Gastroesophageal sphincter (tissue), 4 donors: ENCODE data around the gene POLR3G. TPM values are rescaled to one million over a fixed set of nuclear protein-coding genes. Genes with fewer than 3 reads are reported as not detected.

Experiments
- ATAC-seq: fragments of 150-250 bp; one replicate; pipeline ENCODE4 v1.9.1; 2016; ENCODE audit warnings: mild to moderate bottlenecking, moderate library complexity
- H3K27ac ChIP-seq, 4 donors: fragments of 200-600 bp; sonication (generic) in 3 of 4; 1 replicate in 3 of 4; 2 replicates in 1 of 4; pipeline ENCODE4 v1.5.1; 2016 to 2019
- H3K27me3 ChIP-seq: fragments of 200-600 bp; sonication (generic); one replicate; pipeline ENCODE4 v1.5.1; 2019
- H3K36me3 ChIP-seq, 2 donors: fragments of 200-600 bp; sonication (generic); one replicate each; pipeline ENCODE4 v1.5.1; 2019; ENCODE audit warnings: control low read depth in 1 of 2
- H3K4me1 ChIP-seq, 3 donors: fragments of 200-600 bp; sonication (generic); 1 replicate in 2 of 3; 2 replicates in 1 of 3; pipeline ENCODE4 v1.5.1; 2016 to 2019; ENCODE audit warnings: control low read depth in 2 of 3
- H3K4me3 ChIP-seq, 2 donors: fragments of 200-600 bp; sonication (generic); one replicate each; pipeline ENCODE4 v1.5.1; 2019; ENCODE audit warnings: mild to moderate bottlenecking in 1 of 2, moderate library complexity in 1 of 2
- H3K9me3 ChIP-seq, 3 donors: fragments of 200-600 bp; sonication (generic); one replicate each; pipeline ENCODE4 v1.5.1; 2017 to 2019; ENCODE audit warnings: control low read depth in 2 of 3
- CTCF ChIP-seq, 4 experiments: fragments of 200-600 bp in 2 of 4; fragments of 450-650 bp in 2 of 4; sonication (generic) in 1 of 4; IDR thresholded peaks; one replicate each; pipeline ENCODE4 v1.5.1; 2017 to 2019; ENCODE audit warnings: antibody characterized with exemption in 4 of 4, mild to moderate bottlenecking in 2 of 4, moderate library complexity in 2 of 4
- EP300 ChIP-seq: sonication (generic); formaldehyde crosslinking; IDR thresholded peaks from one replicate; pipeline ENCODE4 v1.6.1; 2017; ENCODE audit warnings: antibody characterized with exemption, mild to moderate bottlenecking
- POLR2A ChIP-seq, 2 donors: fragments of 450-650 bp; IDR thresholded peaks; one replicate each; pipeline ENCODE4 v1.6.1; 2017; ENCODE audit warnings: antibody characterized with exemption in 2 of 2, mild to moderate bottlenecking in 2 of 2, moderate library complexity in 1 of 2
- POLR2AphosphoS5 ChIP-seq: sonication (generic); formaldehyde crosslinking; IDR thresholded peaks from one replicate; pipeline ENCODE4 v1.6.1; 2017; ENCODE audit warnings: antibody characterized with exemption
- WGBS, 2 donors: methylation state at CpG; one replicate each; pipeline ENCODE4 v1.1.5; 2018; ENCODE audit warnings: low coverage in 1 of 2; 5-methylcytosine and 5-hydroxymethylcytosine counted together
- total RNA-seq, 4 donors: library from RNA; depleted of rRNA; stranded (reverse); fragments of >200 nt; gene quantifications; one replicate each; pipeline ENCODE4 v1.1.0, GENCODE V29; 2016

POLR3G gene
- total RNA-seq, 4 donors from 2014 or later: 0.67 to 2.8 (median 1.3) TPM

- Histone ChIP-seq H3K4me3 (peak overlapping the region in 1 of 2 donors; percentile 17), H3K27ac (peak overlapping the region in 1 of 4 donors; percentile 13)
- ATAC-seq: no peak
These were observed 3.1 kb downstream of the POLR3G start for GRCh38 chr5:90477621-90478215.

GRCh38 chr5:90479611-90480385 lies 5.1 kb downstream of the POLR3G start:
- Histone ChIP-seq H3K27me3 (no peaks in the 10 kb centered on the region), H3K4me3 (no peak overlapping the region), H3K4me1 (peaks cover 0 to 10% (median 0%) of the 10 kb centered on the region in 3 donors), H3K27ac (no peak overlapping the region), H3K36me3 (no peaks in the 10 kb centered on the region), H3K9me3 (no peaks in the 10 kb centered on the region)
- TF ChIP-seq CTCF (IDR thresholded peaks at IDR 0.05): no peak
- no peak for TF ChIP-seq POLR2A (IDR thresholded peaks at IDR 0.05)
- TF ChIP-seq POLR2AphosphoS5: no peak
- TF ChIP-seq EP300: no peak
- no peak for ATAC-seq

More at GRCh38 chr5:90477621-90478215, 3.1 kb downstream of the POLR3G start:
- H3K4me1 ChIP-seq: peaks cover 0 to 23% (median 5%) of the 10 kb centered on the region in 3 donors
- TF ChIP-seq EP300 (no peak), POLR2AphosphoS5 (no peak), CTCF (IDR thresholded peaks at IDR 0.05) (no peak), POLR2A (IDR thresholded peaks at IDR 0.05) (no peak)
- H3K27me3 ChIP-seq: no peaks in the 10 kb centered on the region
- WGBS, 2 donors: 57 to 76% methylated on average over 3 to 8 of the region's 8 CpGs
- H3K9me3 ChIP-seq: no peaks in the 10 kb centered on the region
- H3K36me3 ChIP-seq: no peaks in the 10 kb centered on the region

- Histone ChIP-seq H3K4me3 (no peak overlapping the region), H3K36me3 (no peaks in the 10 kb centered on the region), H3K27me3 (no peaks in the 10 kb centered on the region), H3K4me1 (peaks cover 0 to 2% (median 0%) of the 10 kb centered on the region in 3 donors), H3K9me3 (no peaks in the 10 kb centered on the region), H3K27ac (no peak overlapping the region)
- TF ChIP-seq POLR2AphosphoS5 (no peak), POLR2A (IDR thresholded peaks at IDR 0.05) (no peak), CTCF (IDR thresholded peaks at IDR 0.05) (no peak), EP300 (no peak)
- no peak for ATAC-seq
- 86 to 90% methylated on average over 1 of the region's 1 CpG for WGBS, 2 donors
These were observed 6.0 kb downstream of the POLR3G start for GRCh38 chr5:90480699-90481098.

- H3K9me3 ChIP-seq: no peaks in the 10 kb centered on the region
- H3K27me3 ChIP-seq: no peaks in the 10 kb centered on the region
- H3K4me3 ChIP-seq: no peak overlapping the region
- TF ChIP-seq POLR2A (IDR thresholded peaks at IDR 0.05) (no peak), POLR2AphosphoS5 (no peak), CTCF (IDR thresholded peaks at IDR 0.05) (no peak)
- H3K4me1 ChIP-seq: no peaks in the 10 kb centered on the region
- ATAC-seq: no peak
- H3K27ac ChIP-seq: no peak overlapping the region
- WGBS, 2 donors: 91 to 98% methylated on average over 5 to 8 of the region's 8 CpGs
- no peaks in the 10 kb centered on the region for H3K36me3 ChIP-seq
These were observed 8.5 kb downstream of the POLR3G start for GRCh38 chr5:90483206-90483605.

GRCh38 chr5:90484540-90484939 lies 9.9 kb downstream of the POLR3G start:
- TF ChIP-seq POLR2AphosphoS5 (no peak), EP300 (no peak)
- Histone ChIP-seq H3K27ac (no peak overlapping the region), H3K4me3 (no peak overlapping the region), H3K9me3 (no peaks in the 10 kb centered on the region), H3K4me1 (no peaks in the 10 kb centered on the region), H3K36me3 (no peaks in the 10 kb centered on the region), H3K27me3 (no peaks in the 10 kb centered on the region)
- 32 to 37% methylated on average over 3 of the region's 3 CpGs for WGBS, 2 donors
- ATAC-seq: no peak
